Osteoblast (primary cell): Measurements from ENCODE around the gene ANKS1B. TPM values are rescaled to one million over a fixed set of nuclear protein-coding genes. Genes with fewer than 3 reads are reported as not detected.

Experiments
- DNase-seq: peaks from one replicate; pipeline ENCODE4 v3.0.0; 2011; ENCODE audit warnings: low spot score, mixed read lengths; ENCODE audit not compliant: insufficient read length; ENCODE audit errors: missing footprints
- H2AFZ ChIP-seq: 2 replicates; pipeline ENCODE4 v1.6.0; 2011; ENCODE audit warnings: mild to moderate bottlenecking, low read length
- H3K27ac ChIP-seq: 2 replicates; pipeline ENCODE4 v1.5.1; 2011; ENCODE audit warnings: mild to moderate bottlenecking, low read depth, low read length, moderate library complexity
- H3K27me3 ChIP-seq: 2 replicates; pipeline ENCODE4 v1.6.0; 2012; ENCODE audit warnings: mild to moderate bottlenecking, control low read depth, inconsistent platforms, low read length, moderate library complexity; ENCODE audit not compliant: insufficient read depth
- H3K36me3 ChIP-seq: 2 replicates; pipeline ENCODE4 v1.5.1; 2011; ENCODE audit warnings: mild to moderate bottlenecking, low read length, control low read depth, moderate library complexity; ENCODE audit not compliant: insufficient read depth
- H3K4me1 ChIP-seq: 2 replicates; pipeline ENCODE4 v1.5.1; 2011; ENCODE audit warnings: mild to moderate bottlenecking, low read length, control low read depth, moderate library complexity; ENCODE audit not compliant: insufficient read depth
- H3K4me2 ChIP-seq: 2 replicates; pipeline ENCODE4 v1.6.0; 2011; ENCODE audit warnings: mild to moderate bottlenecking, low read length; ENCODE audit not compliant: insufficient read depth
- H3K4me3 ChIP-seq: fragments of 200-600 bp; sonication (generic); 3 replicates; pipeline ENCODE4 v1.5.1; 2012; ENCODE audit warnings: mild to moderate bottlenecking, low read length, inconsistent platforms; ENCODE audit not compliant: insufficient read depth
- H3K79me2 ChIP-seq: 2 replicates; pipeline ENCODE4 v1.6.0; 2012; ENCODE audit warnings: mild to moderate bottlenecking, low read length, control low read depth, inconsistent platforms; ENCODE audit not compliant: insufficient read depth
- H3K9me3 ChIP-seq: 2 replicates; pipeline ENCODE4 v1.5.1; 2011; ENCODE audit warnings: low read depth, low read length, control low read depth
- H4K20me1 ChIP-seq: 2 replicates; pipeline ENCODE4 v1.6.0; 2012; ENCODE audit warnings: mild to moderate bottlenecking, low read length, control low read depth; ENCODE audit not compliant: insufficient read depth
- CTCF ChIP-seq: IDR thresholded peaks from 2 replicates; pipeline ENCODE4 v1.5.1; 2011; ENCODE audit warnings: mild to moderate bottlenecking, low read depth, low read length, moderate library complexity; ENCODE audit errors: extremely low read depth
- total RNA-seq: library from RNA; depleted of rRNA; stranded (reverse); fragments of >200 nt; gene quantifications from 2 replicates; pipeline ENCODE4 v1.2.3, GENCODE V29; 2012

The ANKS1B gene
- total RNA-seq, 1 donor, result 2.2 TPM

DNA sequence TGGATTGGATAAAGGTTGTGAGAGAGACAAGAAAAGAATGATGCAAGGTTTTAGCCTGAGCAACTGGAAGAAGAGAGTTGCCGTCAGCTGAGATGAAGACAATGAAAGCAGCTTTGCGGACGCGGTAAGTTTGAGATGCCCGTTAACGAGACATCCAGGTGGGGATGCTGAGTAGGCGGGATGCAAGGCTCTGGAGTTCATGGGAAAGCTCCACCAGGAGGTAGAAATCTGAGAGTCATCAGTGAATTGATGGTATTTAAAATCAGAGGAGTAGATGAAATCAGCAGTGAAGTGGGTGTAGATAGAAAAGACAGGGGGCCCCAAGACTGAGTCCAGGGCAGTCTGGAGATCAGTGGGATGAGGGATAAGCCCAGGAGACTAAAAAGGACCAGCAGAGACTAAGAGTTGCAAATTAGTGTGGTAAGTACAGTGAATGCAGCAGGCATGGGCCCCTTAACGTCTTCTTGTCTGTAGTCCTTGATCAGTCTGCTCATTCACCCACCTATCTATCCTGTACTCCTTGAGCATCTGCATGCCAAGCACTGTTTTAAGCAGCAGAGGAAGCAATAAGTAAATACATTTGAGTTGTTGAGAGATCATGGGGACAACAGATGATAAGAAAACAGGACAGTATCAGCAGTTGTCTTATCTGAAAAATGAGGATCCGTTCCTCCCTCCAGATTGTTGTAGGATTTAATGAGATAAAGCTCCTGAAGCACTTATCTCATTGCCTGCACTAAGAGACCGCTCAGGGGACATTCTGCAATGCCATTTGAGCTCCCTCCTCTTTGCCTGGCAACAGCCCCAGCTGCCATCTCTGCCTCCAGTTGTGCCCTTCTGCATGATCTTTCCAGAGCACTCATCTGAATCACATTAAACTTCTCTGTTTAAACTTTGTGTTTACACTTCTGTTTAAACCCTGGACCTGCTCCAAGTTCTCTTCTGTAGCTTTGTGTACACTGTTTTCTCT lies 1248.1 kb downstream of the ANKS1B start:
- Histone ChIP-seq H4K20me1 (no peaks in the 10 kb centered on the region), H3K79me2 (no peaks in the 10 kb centered on the region), H3K4me3 (no peak overlapping the region), H2AFZ (no peak overlapping the region), H3K27me3 (no peaks in the 10 kb centered on the region), H3K4me1 (peaks cover 11% of the 10 kb centered on the region), H3K4me2 (no peak overlapping the region), H3K27ac (no peak overlapping the region), H3K36me3 (peaks cover 11% of the 10 kb centered on the region), H3K9me3 (no peaks in the 10 kb centered on the region)
- TF ChIP-seq CTCF, result no peak
- peak; percentile 66 for DNase-seq

DNA sequence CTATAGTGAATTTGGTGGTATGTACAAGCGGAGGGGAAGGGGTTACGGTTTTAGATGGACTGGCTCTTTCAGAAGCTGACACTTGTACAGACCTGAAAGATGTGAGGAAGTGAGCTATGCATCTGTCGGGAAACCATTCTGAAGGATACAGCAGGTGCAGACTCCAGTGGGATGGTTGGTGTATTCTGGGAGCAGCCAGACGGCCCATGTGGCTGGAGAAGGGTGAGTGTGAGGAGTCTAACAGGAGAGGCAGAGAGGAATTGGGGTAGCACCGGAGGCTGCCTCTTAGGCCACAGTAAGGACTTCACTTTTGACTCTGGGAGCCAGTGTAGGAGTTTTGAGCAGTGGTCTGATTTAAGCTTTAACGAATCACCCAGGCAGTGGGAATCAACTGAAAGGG lies 1248.9 kb downstream of the ANKS1B start:
- Histone ChIP-seq H3K9me3 (no peaks in the 10 kb centered on the region), H3K4me1 (peaks cover 11% of the 10 kb centered on the region), H3K79me2 (no peaks in the 10 kb centered on the region), H3K36me3 (peaks cover 16% of the 10 kb centered on the region), H4K20me1 (no peaks in the 10 kb centered on the region), H3K27me3 (no peaks in the 10 kb centered on the region), H2AFZ (no peak overlapping the region), H3K27ac (no peak overlapping the region), H3K4me3 (no peak overlapping the region), H3K4me2 (no peak overlapping the region)
- no peak for TF ChIP-seq CTCF
- DNase-seq, result no peak

DNA sequence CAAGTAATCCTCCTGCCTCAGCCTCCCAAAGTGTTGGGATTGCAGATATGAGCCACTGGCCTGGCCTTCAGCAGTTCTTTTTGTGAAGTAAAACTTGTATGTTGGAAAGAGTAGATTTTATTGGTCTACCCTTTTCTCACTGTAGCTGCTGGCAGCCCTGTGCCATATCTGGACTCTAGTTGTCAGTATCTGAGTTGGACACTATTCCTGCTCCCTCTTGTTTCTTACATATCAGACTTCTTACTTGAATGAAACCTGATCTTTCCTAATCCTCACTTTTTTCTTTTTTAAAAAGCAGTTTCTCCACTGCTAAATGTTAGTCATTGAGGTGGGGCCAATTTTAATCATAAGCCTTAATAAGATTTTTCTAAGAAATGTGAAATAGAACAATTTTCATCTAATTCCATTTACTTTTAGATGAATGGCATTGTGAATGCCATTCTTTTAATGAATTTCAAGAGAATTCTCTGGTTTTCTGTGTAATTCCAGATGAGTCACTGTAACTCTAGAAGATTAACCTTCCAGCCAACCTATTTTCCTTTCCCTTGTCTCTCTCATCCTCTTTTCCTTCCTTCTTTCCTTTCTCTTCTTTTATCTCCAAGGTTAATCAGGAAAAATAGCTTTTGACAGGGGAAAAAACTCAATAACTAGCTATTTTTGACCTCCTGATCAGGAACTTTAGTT lies 1250.9 kb downstream of the ANKS1B start:
- H3K4me1 ChIP-seq, result peaks cover 11% of the 10 kb centered on the region
- TF ChIP-seq CTCF, result no peak
- DNase-seq, result peak; percentile 55
- H3K4me2 ChIP-seq, result no peak overlapping the region
- no peak overlapping the region for H3K4me3 ChIP-seq
- no peaks in the 10 kb centered on the region for H3K79me2 ChIP-seq
- H3K27ac ChIP-seq, result no peak overlapping the region
- no peaks in the 10 kb centered on the region for H3K9me3 ChIP-seq
- H3K36me3 ChIP-seq, result peaks cover 26% of the 10 kb centered on the region
- no peaks in the 10 kb centered on the region for H3K27me3 ChIP-seq
- H4K20me1 ChIP-seq, result no peaks in the 10 kb centered on the region
- no peak overlapping the region for H2AFZ ChIP-seq

GRCh38 chr12:98730412-98730811 lies 1254.3 kb downstream of the ANKS1B start:
- no peaks in the 10 kb centered on the region for H4K20me1 ChIP-seq
- TF ChIP-seq CTCF, result no peak
- peaks cover 16% of the 10 kb centered on the region for H3K4me1 ChIP-seq
- no peaks in the 10 kb centered on the region for H3K27me3 ChIP-seq
- no peak overlapping the region for H3K4me3 ChIP-seq
- H3K27ac ChIP-seq, result no peak overlapping the region
- DNase-seq, result no peak
- H3K4me2 ChIP-seq, result no peak overlapping the region
- H2AFZ ChIP-seq, result no peak overlapping the region
- no peaks in the 10 kb centered on the region for H3K9me3 ChIP-seq
- H3K79me2 ChIP-seq, result no peaks in the 10 kb centered on the region
- peaks cover 45% of the 10 kb centered on the region for H3K36me3 ChIP-seq
